GM12874 (cell line): Measurements from ENCODE around the gene PDE9A.

Source experiments
- TF ChIP-seq, protein P1 (sequence below): IDR thresholded peaks from 2 replicates; pipeline ENCODE4 v1.5.1; 2011; ENCODE audit warnings: low read depth, mild to moderate bottlenecking, control low read depth, low read length, moderate library complexity; ENCODE audit not compliant: insufficient read depth

The PDE9A gene

DNA sequence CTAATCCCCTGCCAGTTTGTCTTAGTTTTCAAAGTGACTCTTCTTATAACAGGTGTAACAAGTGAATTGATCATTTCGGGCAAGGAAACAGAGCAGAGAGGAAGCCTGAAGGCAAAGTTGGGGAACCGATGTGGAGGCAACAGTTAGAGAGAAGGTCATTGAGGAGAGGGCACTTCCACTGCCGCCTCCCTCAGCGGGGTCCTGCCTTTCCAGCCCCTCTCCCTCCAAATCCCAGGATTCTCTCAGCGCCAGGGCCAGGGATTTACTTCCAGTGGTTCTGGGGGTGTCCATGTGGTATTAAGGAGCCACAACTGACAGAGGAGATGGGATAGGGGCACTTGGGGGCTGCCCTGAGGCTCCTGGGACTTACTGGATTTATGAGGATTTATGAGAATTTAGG is 39.7 kb upstream of the PDE9A start:
- TF ChIP-seq, protein P1, sequence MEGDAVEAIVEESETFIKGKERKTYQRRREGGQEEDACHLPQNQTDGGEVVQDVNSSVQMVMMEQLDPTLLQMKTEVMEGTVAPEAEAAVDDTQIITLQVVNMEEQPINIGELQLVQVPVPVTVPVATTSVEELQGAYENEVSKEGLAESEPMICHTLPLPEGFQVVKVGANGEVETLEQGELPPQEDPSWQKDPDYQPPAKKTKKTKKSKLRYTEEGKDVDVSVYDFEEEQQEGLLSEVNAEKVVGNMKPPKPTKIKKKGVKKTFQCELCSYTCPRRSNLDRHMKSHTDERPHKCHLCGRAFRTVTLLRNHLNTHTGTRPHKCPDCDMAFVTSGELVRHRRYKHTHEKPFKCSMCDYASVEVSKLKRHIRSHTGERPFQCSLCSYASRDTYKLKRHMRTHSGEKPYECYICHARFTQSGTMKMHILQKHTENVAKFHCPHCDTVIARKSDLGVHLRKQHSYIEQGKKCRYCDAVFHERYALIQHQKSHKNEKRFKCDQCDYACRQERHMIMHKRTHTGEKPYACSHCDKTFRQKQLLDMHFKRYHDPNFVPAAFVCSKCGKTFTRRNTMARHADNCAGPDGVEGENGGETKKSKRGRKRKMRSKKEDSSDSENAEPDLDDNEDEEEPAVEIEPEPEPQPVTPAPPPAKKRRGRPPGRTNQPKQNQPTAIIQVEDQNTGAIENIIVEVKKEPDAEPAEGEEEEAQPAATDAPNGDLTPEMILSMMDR: no peak

DNA sequence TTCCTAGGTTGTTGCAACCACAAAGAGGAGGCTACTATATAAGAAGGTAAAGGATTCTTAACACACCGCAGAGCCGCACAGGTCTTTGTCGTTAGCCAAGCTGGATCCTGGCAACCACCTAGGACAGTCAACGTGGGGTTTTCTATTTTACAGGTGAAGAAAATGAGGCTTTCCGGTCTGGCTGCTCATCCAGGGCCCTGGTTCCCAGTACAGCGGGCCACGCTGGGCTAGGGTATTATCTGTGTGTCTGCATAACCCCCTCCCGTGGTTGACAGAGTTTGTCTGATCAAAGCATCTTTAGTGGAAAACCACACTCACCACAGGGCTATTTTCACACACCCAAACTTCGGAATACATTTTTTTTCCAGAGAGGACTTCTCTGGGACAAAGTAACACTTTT is 39.0 kb upstream of the PDE9A start:
- TF ChIP-seq, protein P1: no peak

DNA sequence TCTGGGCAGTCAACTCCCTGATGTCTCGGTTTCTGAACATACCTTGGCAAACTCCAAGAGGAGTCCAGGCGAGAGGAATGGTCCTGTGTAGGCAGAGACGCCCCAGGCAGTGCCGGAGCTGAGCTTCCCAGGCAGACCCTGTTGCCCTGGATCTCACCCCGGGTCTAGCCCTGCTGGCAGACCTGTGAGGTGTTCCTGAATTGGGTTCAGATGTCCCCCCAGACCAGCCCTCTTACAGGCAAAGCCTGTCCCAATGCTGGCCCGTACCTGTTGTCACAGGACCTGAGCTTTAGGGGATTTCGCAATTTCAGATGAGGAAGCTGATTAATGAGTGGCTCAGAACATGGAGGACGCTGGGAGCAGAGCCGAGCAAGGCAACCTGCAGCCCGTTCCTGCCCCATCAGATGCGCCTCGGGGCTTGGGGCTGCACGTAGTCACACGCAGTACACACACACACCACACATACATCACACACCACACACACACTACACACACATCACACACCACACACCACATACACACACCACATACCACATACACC is 38.5 kb upstream of the PDE9A start:
- TF ChIP-seq, protein P1: no peak

DNA sequence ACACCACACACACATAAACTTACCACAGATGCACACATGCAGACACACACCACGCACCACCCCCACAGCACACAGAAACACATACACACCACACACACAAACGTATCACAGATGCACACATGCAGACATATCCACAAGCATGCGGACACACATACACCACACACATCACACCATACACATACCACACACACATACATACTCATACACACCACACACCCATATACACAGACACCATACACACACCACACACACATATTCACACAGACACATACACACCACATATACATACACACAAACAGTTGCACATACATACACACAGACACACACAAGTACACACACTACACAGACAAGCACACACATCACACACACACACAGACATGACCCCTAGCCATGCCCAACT is 37.5 kb upstream of the PDE9A start:
- TF ChIP-seq, protein P1: no peak

DNA sequence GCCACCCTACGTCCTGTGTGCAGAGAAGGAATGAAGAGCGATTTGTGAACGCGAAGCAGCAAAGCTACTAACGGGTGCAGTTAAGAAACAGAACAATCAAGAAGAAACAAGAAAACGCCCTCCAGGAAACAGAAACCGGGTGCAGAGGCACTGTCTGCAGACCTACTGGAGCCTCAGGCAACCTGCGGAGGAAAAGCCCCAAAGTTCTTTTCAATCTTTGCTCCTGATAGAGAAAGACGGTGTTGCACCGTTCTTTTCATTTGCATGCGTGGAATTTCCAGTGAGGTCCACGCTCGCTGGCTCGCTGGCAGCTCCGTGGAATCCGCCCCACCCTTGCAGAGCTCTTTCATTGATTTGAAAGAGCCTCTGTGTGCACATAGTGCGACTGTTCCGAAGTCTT is 37.0 kb upstream of the PDE9A start:
- TF ChIP-seq, protein P1: no peak

DNA sequence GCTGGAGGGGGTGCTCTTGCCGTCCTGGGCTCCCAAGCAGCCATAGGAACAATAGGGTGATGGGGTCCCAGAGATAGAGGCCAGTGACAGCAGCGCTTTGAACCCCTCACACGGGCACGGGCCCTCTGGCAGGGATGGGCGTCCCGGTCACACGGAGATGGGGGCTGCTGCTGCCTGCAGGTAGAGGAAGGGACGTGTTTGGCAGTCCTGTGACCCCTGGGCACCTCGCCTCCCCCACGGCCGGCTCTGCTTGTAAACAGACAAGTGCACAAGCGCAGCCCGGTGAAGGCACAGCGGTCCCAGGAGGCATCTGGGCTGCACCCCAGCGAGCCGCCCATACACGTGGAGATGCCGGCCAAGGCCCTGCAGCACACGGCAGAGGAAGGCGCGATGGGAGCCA is 36.5 kb upstream of the PDE9A start:
- TF ChIP-seq, protein P1: no peak

DNA sequence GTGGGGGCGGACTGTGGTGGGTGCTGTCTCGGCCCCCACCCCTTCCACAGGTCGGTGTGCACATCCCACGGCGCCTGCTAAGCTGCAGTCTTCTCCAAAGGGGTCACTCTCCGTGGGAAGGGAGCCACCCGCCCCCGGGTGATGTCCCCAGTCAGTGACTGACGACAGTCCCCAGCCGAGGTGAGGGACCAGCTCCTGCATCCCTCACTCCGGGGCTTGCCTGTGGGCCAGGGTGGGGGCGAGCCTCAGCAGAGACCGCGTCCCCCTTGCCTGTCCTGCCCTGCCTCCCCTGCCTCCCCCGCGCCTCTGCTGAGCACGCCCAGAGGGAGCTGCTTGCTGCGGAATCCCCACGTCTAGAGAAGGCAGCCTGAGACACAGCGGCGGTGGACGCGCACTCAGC is 35.9 kb upstream of the PDE9A start:
- TF ChIP-seq, protein P1: no peak
